HCT116 (cell line): ENCODE measurements around the gene TLE6. TPM values are rescaled to one million over a fixed set of nuclear protein-coding genes. Genes with fewer than 3 reads are reported as not detected.

Experiments used
- ATAC-seq: fragments of 200-7000 bp; cut with Tn5 transposase; 2 replicates; pipeline ENCODE4 v1.9.1; 2020; ENCODE audit warnings: mild to moderate bottlenecking, moderate library complexity
- BruUV-seq: library from RNA; stranded (reverse); fragments of 400-500 nt; replicated peaks from 2 replicates; lab custom pipeline; 2021; lab: Mats Ljungman, UMichigan
- CTCF ChIA-PET: fragments of 300-600 bp; sonication (Branson Sonifier 250); formaldehyde crosslinking; loops from one replicate; lab custom pipeline; 2021; ENCODE audit warnings: antibody characterized with exemption; lab: Charles Lee
- POLR2A ChIA-PET: fragments of 300-600, 350-600 bp; sonication (Branson Sonifier 250); formaldehyde crosslinking; loops from one replicate; lab custom pipeline; 2021; ENCODE audit warnings: antibody characterized with exemption; lab: Charles Lee
- RAD21 ChIA-PET, 2 experiments: fragments of 300-600 bp; sonication (Branson Sonifier 250); formaldehyde crosslinking; loops; one replicate each; lab custom pipeline; 2023; ENCODE audit warnings: low total read pairs in 2 of 2; ENCODE audit not compliant: uncharacterized antibody in 2 of 2, unreplicated experiment in 2 of 2, low non-redundant PET in 1 of 2; lab: Charles Lee
- DNase-seq: peaks from one replicate; pipeline ENCODE4 v3.0.0-alpha.2; 2010; ENCODE audit warnings: low read depth, low spot score
- H2AFZ ChIP-seq: fragments of 200-600 bp; shearing (Covaris generic), sonication (generic); 2 replicates; pipeline ENCODE4 v1.6.1; 2017; ENCODE audit warnings: low read depth, mixed run types, mixed read lengths, antibody characterized with exemption, low read length; ENCODE audit not compliant: poor library complexity, severe bottlenecking
- H3K27ac ChIP-seq: 2 replicates; pipeline ENCODE4 v1.5.1; 2012; ENCODE audit warnings: low read depth, low read length
- H3K27me3 ChIP-seq: fragments of 200-600 bp; sonication (generic); 2 replicates; pipeline ENCODE4 v1.6.1; 2016; ENCODE audit warnings: mixed run types, low read length, mixed read lengths; ENCODE audit not compliant: insufficient read depth
- H3K36me3 ChIP-seq, 2 experiments: fragments of 200-500 bp in 1 of 2; fragments of 200-600 bp in 1 of 2; sonication (Bioruptor generic) in 1 of 2; sonication (generic) in 1 of 2; 2 replicates each; pipeline versions ENCODE4 v1.5.1 to v1.6.1; 2014 to 2016; ENCODE audit warnings: low read length in 2 of 2, inconsistent platforms in 1 of 2, mixed read lengths in 1 of 2, mixed run types in 1 of 2; ENCODE audit not compliant: insufficient read depth in 2 of 2, control insufficient read depth in 1 of 2
- H3K4me1 ChIP-seq, 2 experiments: fragments of 200-600 bp in 1 of 2; sonication (generic) in 1 of 2; 2 replicates each; pipeline versions ENCODE4 v1.5.1 to v1.6.1; 2012 to 2017; ENCODE audit warnings: low read length in 2 of 2, inconsistent platforms in 1 of 2, mild to moderate bottlenecking in 1 of 2, mixed read lengths in 1 of 2, mixed run types in 1 of 2, moderate library complexity in 1 of 2; ENCODE audit not compliant: insufficient read depth in 2 of 2, control insufficient read depth in 1 of 2
- H3K4me2 ChIP-seq: fragments of 200-600 bp; sonication (generic); 2 replicates; pipeline ENCODE4 v1.6.1; 2017; ENCODE audit warnings: mixed run types, low read length, mixed read lengths
- H3K4me3 ChIP-seq, 2 experiments: fragments of 200-600 bp in 1 of 2; sonication (generic) in 1 of 2; replicated peaks in 1 of 2; 2 replicates each; pipeline ENCODE4 v1.5.1; 2011 to 2016; ENCODE audit warnings: low read length in 2 of 2, control low read depth in 1 of 2, low read depth in 1 of 2, mild to moderate bottlenecking in 1 of 2, mixed read lengths in 1 of 2, mixed run types in 1 of 2
- H3K79me2 ChIP-seq: fragments of 200-600 bp; sonication (generic); 2 replicates; pipeline ENCODE4 v1.6.1; 2017; ENCODE audit warnings: mild to moderate bottlenecking, mixed run types, low read length, moderate library complexity, mixed read lengths; ENCODE audit not compliant: insufficient read depth
- H3K9ac ChIP-seq: fragments of 200-600 bp; sonication (generic); 2 replicates; pipeline ENCODE4 v1.6.1; 2016; ENCODE audit warnings: low read length, mixed read lengths
- H3K9me2 ChIP-seq: fragments of 200-600 bp; sonication (generic), shearing (Covaris generic); 2 replicates; pipeline ENCODE4 v1.6.1; 2017; ENCODE audit warnings: mixed run types, mild to moderate bottlenecking, moderate library complexity; ENCODE audit not compliant: insufficient read depth
- H3K9me3 ChIP-seq, 2 experiments: fragments of 200-500 bp in 1 of 2; fragments of 200-600 bp in 1 of 2; sonication (Bioruptor generic) in 1 of 2; sonication (generic) in 1 of 2; 2 replicates each; pipeline ENCODE4 v1.6.1; 2014 to 2017; ENCODE audit warnings: low read length in 2 of 2, mixed read lengths in 2 of 2, inconsistent platforms in 1 of 2, low read depth in 1 of 2, mild to moderate bottlenecking in 1 of 2, mixed run types in 1 of 2, moderate library complexity in 1 of 2; ENCODE audit not compliant: control insufficient read depth in 1 of 2, insufficient read depth in 1 of 2
- H4K20me1 ChIP-seq: fragments of 200-600 bp; sonication (generic), shearing (Covaris generic); 2 replicates; pipeline ENCODE4 v1.6.1; 2017; ENCODE audit warnings: mixed run types, mild to moderate bottlenecking, moderate library complexity; ENCODE audit not compliant: insufficient read depth
- ATF3 ChIP-seq: IDR thresholded peaks from 2 replicates; pipeline ENCODE4 v1.6.1; 2012
- EZH2 ChIP-seq: fragments of 200-600 bp; sonication (generic); IDR thresholded peaks from 2 replicates; pipeline ENCODE4 v1.6.1; 2017; ENCODE audit warnings: antibody characterized with exemption, mixed run types
- EZH2phosphoT487 ChIP-seq: fragments of 200-600 bp; IDR thresholded peaks from 2 replicates; pipeline ENCODE4 v1.6.1; 2018; ENCODE audit warnings: antibody characterized with exemption, borderline replicate concordance
- POLR2AphosphoS5 ChIP-seq: IDR thresholded peaks from 2 replicates; pipeline ENCODE4 v1.6.1; 2011; ENCODE audit warnings: mild to moderate bottlenecking, low read depth, low read length, moderate library complexity
- intact Hi-C: fragments of 100-400 bp; cut with micrococcal nuclease; formaldehyde crosslinking; loops from 2 replicates; pipeline ENCODE4 v1.10.0; 2022
- total RNA-seq: library from RNA; stranded (reverse); gene quantifications from one replicate; pipeline ENCODE4 v1.2.1, GENCODE V29; 2021; ENCODE audit not compliant: unreplicated experiment

The TLE6 gene
- total RNA-seq, 1 experiment from 2014 or later: 10.9 TPM

- TF ChIP-seq EZH2 (no peak), ATF3 (no peak)
Observed at GRCh38 chr19:2944775-2945574, 32.4 kb upstream of the TLE6 start, which contains the start of gene ZNF77 (continued).

GRCh38 chr19:2945575-2946184 lies 31.7 kb upstream of the TLE6 start:
- intact Hi-C loops: no loop called here
- Histone ChIP-seq H3K27me3 (no peaks in the 10 kb centered on the region), H3K4me2 (peak overlapping the region; percentile 95), H3K9me2 (no peaks in the 10 kb centered on the region), H3K27ac (peak overlapping the region; percentile 86), H3K4me3 (peak overlapping the region; percentile 85 to 95), H3K4me1 (peaks cover 6 to 26% of the 10 kb centered on the region in 2 experiments; a peak in 3 of 4 replicates), H3K36me3 (no peaks in the 10 kb centered on the region), H2AFZ (peak overlapping the region; percentile 57), H3K9me3 (no peaks in the 10 kb centered on the region), H3K79me2 (peaks cover 40% of the 10 kb centered on the region), H3K9ac (peak overlapping the region; percentile 86), H4K20me1 (no peaks in the 10 kb centered on the region)
- DNase-seq (no peak), ATAC-seq (no peak)
- ChIA-PET CTCF (no interaction called here), RAD21 (no interaction called here)
- TSS peak; percentile 89 for BruUV-seq
- no peak for TF ChIP-seq EZH2phosphoT487
- peak; percentile 27; the same call in 1 of the 2 replicates for TF ChIP-seq POLR2AphosphoS5
- TF ChIP-seq, all 23 proteins: peak for 1
- POLR2A ChIA-PET: no interaction called here
